GM21576 (cell line): ENCODE results near the gene CCNI2.
"Not testable (repeated sequence)": the region's sequence is repeated elsewhere in the genome, so short reads cannot be mapped to it uniquely, and the experiment has no call there.

ENCODE experiments used
- ATAC-seq: cut with Tn5 transposase; IDR thresholded peaks from one replicate; pipeline ENCODE4 v1.9.1; 2021; ENCODE audit warnings: mild to moderate bottlenecking, moderate library complexity; ENCODE audit not compliant: unreplicated experiment

The CCNI2 gene

GRCh38 chr5:132779961-132780360, 32.7 kb downstream of the CCNI2 start:
- ATAC-seq = no peak

GRCh38 chr5:132780577-132780976, 33.4 kb downstream of the CCNI2 start:
- no peak for ATAC-seq

DNA sequence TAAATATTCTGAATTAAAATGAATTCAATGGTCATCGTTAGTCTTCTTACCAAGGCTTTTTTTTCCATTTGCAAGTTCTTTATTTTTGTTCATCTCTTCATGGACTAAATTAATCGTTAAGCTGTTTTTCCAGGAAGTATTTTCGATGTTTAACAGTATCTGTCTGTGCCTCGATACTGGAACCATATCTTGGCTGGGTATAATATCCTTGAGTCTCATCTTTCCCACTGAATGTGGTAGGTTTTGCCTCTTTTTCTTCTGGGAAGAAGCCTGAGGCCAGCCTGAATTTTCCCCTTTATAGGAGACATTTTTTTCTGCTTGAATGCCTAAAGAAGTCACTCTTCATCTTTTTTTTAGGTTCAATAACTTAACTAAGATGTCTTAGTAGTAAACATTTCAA, 33.8 kb downstream of the CCNI2 start:
- ATAC-seq = no peak

GRCh38 chr5:132782101-132782500, 34.9 kb downstream of the CCNI2 start:
- ATAC-seq = no peak

GRCh38 chr5:132785365-132785764, 38.1 kb downstream of the CCNI2 start:
- ATAC-seq = no peak

GRCh38 chr5:132785864-132786263, 38.6 kb downstream of the CCNI2 start:
- no peak for ATAC-seq

DNA sequence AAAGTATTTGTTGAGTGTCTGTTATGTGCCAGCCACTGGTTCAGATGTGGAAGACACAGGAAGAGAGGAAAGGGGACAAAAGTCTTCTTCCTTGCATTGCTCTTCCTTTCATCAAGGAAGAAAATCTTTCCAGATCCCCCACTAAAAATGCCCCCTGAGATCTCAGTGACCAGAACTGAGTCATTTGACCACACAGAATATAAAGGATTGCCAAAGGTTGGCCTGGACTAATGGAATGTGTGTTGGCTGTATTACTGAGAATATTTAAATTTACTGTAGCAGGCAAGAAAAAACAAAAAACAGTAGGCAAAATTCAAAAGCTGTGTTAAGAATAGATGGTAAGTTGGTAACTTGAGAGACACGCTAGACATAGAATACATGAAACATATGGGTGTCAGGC, 39.9 kb downstream of the CCNI2 start:
- ATAC-seq = no peak

DNA sequence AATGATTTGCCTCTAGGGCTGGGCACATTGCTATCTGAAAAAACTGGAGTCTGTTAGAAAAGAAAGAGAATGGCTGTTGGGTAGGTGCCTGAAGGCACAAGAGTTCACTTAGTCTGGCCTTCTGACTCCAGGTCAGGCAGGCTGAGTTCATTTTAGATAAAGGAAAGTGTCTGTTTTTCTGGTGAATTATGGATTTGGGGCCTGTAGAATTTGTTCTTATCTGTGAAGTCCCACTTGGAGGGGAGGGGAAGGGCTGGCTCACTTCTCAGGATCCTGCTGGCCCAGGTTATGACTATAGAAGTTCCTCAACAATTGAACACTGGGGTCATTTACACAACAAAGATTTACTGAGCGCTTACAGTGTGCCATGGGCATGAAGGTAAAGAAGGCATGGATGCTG, 41.3 kb downstream of the CCNI2 start:
- ATAC-seq = no peak

- ATAC-seq = no peak
These were observed 42.0 kb downstream of the CCNI2 start for GRCh38 chr5:132788990-132789886.

GRCh38 chr5:132790201-132790865, 43.1 kb downstream of the CCNI2 start:
- no peak for ATAC-seq

DNA sequence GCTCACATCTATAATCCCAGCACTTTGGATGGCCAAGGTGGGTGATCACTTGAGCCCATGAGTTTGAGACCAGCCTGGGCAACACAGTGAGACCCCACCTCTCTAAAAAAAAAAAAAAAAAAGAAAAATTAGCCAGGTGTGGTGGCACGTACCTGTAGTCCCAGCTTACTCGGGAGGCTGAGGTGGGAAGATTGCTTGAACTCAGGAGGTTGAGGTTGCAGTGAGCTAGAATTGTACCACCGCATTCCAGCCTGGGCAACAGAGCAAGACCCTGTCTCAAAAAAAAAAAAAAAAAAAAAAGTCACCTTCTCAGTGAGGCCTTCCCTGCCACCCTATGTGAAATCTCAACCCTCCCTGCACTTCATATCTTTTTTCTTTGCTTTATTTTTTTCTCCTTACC, 43.8 kb downstream of the CCNI2 start:
- ATAC-seq = no peak

- ATAC-seq = no peak
These were observed 50.4 kb downstream of the CCNI2 start for GRCh38 chr5:132797651-132798050.

- ATAC-seq = no peak
These were observed 52.2 kb downstream of the CCNI2 start for GRCh38 chr5:132799392-132799791.

- no peak for ATAC-seq
These were observed 53.3 kb downstream of the CCNI2 start for GRCh38 chr5:132800545-132800944.

DNA sequence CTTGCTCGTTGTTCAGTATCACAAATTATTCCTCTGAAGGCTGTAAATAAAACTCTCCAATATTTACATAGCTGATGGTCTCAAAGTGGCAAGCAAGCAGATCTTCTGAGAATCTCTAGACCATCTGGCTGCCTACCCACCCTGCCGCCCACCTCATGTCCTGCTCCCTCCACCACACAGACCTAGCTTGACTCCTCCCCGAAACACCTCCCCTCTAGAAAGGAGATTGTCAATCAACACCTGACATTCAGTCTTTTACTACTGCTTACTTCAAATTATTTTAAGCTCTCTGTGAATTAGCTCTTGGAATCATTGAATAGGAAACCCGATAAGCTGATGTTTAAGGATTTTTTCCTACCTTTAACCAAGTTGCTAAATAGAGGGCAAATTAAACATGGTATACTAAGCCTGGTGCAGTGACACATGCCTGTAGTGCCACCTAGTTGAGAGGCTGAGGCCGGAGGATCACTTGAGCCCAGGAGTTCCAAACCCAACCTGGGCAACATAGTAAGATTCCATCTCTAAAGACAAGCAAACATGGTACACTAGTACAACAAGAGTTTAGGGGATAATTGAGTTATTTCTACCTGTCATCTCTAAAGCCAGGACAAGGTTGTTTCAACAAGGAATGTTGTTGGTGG, 54.9 kb downstream of the CCNI2 start:
- no peak for ATAC-seq

DNA sequence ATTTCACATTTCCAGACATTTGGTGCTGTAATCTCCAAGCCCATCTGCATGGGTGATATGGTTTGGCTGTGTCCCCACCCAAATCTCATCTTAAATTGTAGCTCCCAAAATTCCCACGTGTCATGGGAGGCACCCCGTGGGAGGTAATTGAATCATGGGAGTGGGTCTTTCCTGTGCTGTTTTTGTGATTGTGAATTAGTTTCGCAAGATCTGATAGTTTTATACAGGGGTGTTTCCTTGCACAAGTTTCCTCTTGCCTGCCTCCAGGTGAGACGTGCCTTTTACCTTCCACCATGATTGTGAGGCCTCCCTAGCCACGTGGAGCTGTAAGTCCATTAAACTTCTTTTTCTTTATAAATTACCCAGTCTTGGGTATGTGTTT, 55.5 kb downstream of the CCNI2 start:
- ATAC-seq = not testable (repeated sequence)
